ENCODE data around the gene MTRF1.

Gene MTRF1

GRCh38 chr13:41211062-41211461 is 52.3 kb downstream of the MTRF1 start:
- H3K4me2 ChIP-seq (ENCODE audit: insufficient read depth, low read length): no peak overlapping the region
- 0 out of 2 replicates have a peak, but pooled peaks cover 6% of the 10 kb centered on the region for H3K36me3 ChIP-seq (ENCODE audit: insufficient read depth, low read length)
- no peak overlapping the region for H3K9ac ChIP-seq (ENCODE audit: low read depth, low read length)
- peaks cover 9% of the 10 kb centered on the region for H3K9me3 ChIP-seq (ENCODE audit: insufficient read depth, low read length, severe bottlenecking)
- DNase-seq (no peak), ATAC-seq (ENCODE audit: insufficient read depth, low read depth) (no peak)
- TF ChIP-seq, protein P1, sequence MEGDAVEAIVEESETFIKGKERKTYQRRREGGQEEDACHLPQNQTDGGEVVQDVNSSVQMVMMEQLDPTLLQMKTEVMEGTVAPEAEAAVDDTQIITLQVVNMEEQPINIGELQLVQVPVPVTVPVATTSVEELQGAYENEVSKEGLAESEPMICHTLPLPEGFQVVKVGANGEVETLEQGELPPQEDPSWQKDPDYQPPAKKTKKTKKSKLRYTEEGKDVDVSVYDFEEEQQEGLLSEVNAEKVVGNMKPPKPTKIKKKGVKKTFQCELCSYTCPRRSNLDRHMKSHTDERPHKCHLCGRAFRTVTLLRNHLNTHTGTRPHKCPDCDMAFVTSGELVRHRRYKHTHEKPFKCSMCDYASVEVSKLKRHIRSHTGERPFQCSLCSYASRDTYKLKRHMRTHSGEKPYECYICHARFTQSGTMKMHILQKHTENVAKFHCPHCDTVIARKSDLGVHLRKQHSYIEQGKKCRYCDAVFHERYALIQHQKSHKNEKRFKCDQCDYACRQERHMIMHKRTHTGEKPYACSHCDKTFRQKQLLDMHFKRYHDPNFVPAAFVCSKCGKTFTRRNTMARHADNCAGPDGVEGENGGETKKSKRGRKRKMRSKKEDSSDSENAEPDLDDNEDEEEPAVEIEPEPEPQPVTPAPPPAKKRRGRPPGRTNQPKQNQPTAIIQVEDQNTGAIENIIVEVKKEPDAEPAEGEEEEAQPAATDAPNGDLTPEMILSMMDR (IDR thresholded peaks at IDR 0.05; ENCODE audit: borderline replicate concordance, extremely low read depth, low read length, poor library complexity, severe bottlenecking): no peak
- TF ChIP-seq EZH2 (IDR thresholded peaks at IDR 0.05; ENCODE audit: borderline replicate concordance, low read depth, low read length, severe bottlenecking): no peak
- H4K20me1 ChIP-seq (ENCODE audit: insufficient read depth, low read length): no peaks in the 10 kb centered on the region
- no peaks in the 10 kb centered on the region for H3K4me1 ChIP-seq (ENCODE audit: insufficient read depth, low read length)
- H3K79me2 ChIP-seq (ENCODE audit: insufficient read depth, low read length): no peaks in the 10 kb centered on the region
- H2AFZ ChIP-seq (ENCODE audit: low read depth, low read length): no peak overlapping the region
- H3K27ac ChIP-seq (ENCODE audit: low read length): no peak overlapping the region
- H3K27me3 ChIP-seq (ENCODE audit: insufficient read depth, low read length, poor library complexity): no peaks in the 10 kb centered on the region
- H3K4me3 ChIP-seq (ENCODE audit: low read depth in 1 of 2, low read length in 2 of 2): no peak overlapping the region

GRCh38 chr13:41206467-41206866 is 56.9 kb downstream of the MTRF1 start:
- H3K4me3 ChIP-seq (ENCODE audit: low read depth in 1 of 2, low read length in 2 of 2): no peak overlapping the region
- no peak overlapping the region for H3K27ac ChIP-seq (ENCODE audit: low read length)
- no peaks in the 10 kb centered on the region for H3K36me3 ChIP-seq (ENCODE audit: insufficient read depth, low read length)
- no peaks in the 10 kb centered on the region for H3K4me1 ChIP-seq (ENCODE audit: insufficient read depth, low read length)
- H3K9ac ChIP-seq (ENCODE audit: low read depth, low read length): no peak overlapping the region
- ATAC-seq (ENCODE audit: insufficient read depth, low read depth): no peak
- TF ChIP-seq, protein P1 (IDR thresholded peaks at IDR 0.05; ENCODE audit: borderline replicate concordance, extremely low read depth, low read length, poor library complexity, severe bottlenecking): no peak
- no peak for TF ChIP-seq EZH2 (IDR thresholded peaks at IDR 0.05; ENCODE audit: borderline replicate concordance, low read depth, low read length, severe bottlenecking)
- no peak overlapping the region for H2AFZ ChIP-seq (ENCODE audit: low read depth, low read length)
- H4K20me1 ChIP-seq (ENCODE audit: insufficient read depth, low read length): no peaks in the 10 kb centered on the region
- DNase-seq: no peak
- no peak overlapping the region for H3K4me2 ChIP-seq (ENCODE audit: insufficient read depth, low read length)
- no peaks in the 10 kb centered on the region for H3K79me2 ChIP-seq (ENCODE audit: insufficient read depth, low read length)
- no peaks in the 10 kb centered on the region for H3K27me3 ChIP-seq (ENCODE audit: insufficient read depth, low read length, poor library complexity)
- H3K9me3 ChIP-seq (ENCODE audit: insufficient read depth, low read length, severe bottlenecking): peaks cover 6% of the 10 kb centered on the region

DNA sequence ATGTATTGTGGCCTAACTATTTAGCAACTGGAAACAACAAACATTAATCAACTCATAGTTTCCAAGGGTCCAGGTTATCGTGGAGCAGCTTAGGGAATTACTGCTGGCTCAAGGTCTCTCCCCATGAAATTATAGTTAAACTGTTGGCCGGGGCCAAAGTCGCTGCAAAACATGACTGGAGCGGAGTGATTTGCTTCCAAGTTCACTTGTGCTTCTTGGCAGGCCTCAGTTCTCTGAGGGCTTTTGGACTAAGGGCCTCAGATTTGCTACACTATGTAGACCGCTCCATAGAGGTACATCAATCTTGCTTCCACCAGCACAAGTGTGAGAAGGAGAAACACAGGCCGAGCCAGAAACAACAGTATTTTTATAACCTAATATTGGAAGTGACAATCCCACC is 59.6 kb downstream of the MTRF1 start:
- no peaks in the 10 kb centered on the region for H3K9me3 ChIP-seq (ENCODE audit: insufficient read depth, low read length, severe bottlenecking)
- H3K27ac ChIP-seq (ENCODE audit: low read length): no peak overlapping the region
- no peak for DNase-seq
- no peak overlapping the region for H3K4me3 ChIP-seq (ENCODE audit: low read depth in 1 of 2, low read length in 2 of 2)
- H3K4me2 ChIP-seq (ENCODE audit: insufficient read depth, low read length): no peak overlapping the region
- TF ChIP-seq EZH2 (IDR thresholded peaks at IDR 0.05; ENCODE audit: borderline replicate concordance, low read depth, low read length, severe bottlenecking): no peak
- TF ChIP-seq, protein P1 (IDR thresholded peaks at IDR 0.05; ENCODE audit: borderline replicate concordance, extremely low read depth, low read length, poor library complexity, severe bottlenecking): no peak
- no peak overlapping the region for H3K9ac ChIP-seq (ENCODE audit: low read depth, low read length)
- no peaks in the 10 kb centered on the region for H3K36me3 ChIP-seq (ENCODE audit: insufficient read depth, low read length)
- no peak for ATAC-seq (ENCODE audit: insufficient read depth, low read depth)
- no peak overlapping the region for H2AFZ ChIP-seq (ENCODE audit: low read depth, low read length)
- no peaks in the 10 kb centered on the region for H3K4me1 ChIP-seq (ENCODE audit: insufficient read depth, low read length)
- no peaks in the 10 kb centered on the region for H3K27me3 ChIP-seq (ENCODE audit: insufficient read depth, low read length, poor library complexity)
- no peaks in the 10 kb centered on the region for H4K20me1 ChIP-seq (ENCODE audit: insufficient read depth, low read length)
- no peaks in the 10 kb centered on the region for H3K79me2 ChIP-seq (ENCODE audit: insufficient read depth, low read length)

GRCh38 chr13:41200126-41200525 is 63.2 kb downstream of the MTRF1 start:
- Histone ChIP-seq H3K9ac (ENCODE audit: low read depth, low read length) (no peak overlapping the region), H3K27ac (ENCODE audit: low read length) (no peak overlapping the region), H3K4me3 (ENCODE audit: low read depth in 1 of 2, low read length in 2 of 2) (no peak overlapping the region), H2AFZ (ENCODE audit: low read depth, low read length) (no peak overlapping the region), H3K4me2 (ENCODE audit: insufficient read depth, low read length) (no peak overlapping the region), H4K20me1 (ENCODE audit: insufficient read depth, low read length) (no peaks in the 10 kb centered on the region), H3K27me3 (ENCODE audit: insufficient read depth, low read length, poor library complexity) (no peaks in the 10 kb centered on the region), H3K36me3 (ENCODE audit: insufficient read depth, low read length) (no peaks in the 10 kb centered on the region), H3K4me1 (ENCODE audit: insufficient read depth, low read length) (peaks cover 3% of the 10 kb centered on the region; the same call in 1 of the 2 replicates), H3K9me3 (ENCODE audit: insufficient read depth, low read length, severe bottlenecking) (no peaks in the 10 kb centered on the region), H3K79me2 (ENCODE audit: insufficient read depth, low read length) (no peaks in the 10 kb centered on the region)
- DNase-seq (no peak), ATAC-seq (ENCODE audit: insufficient read depth, low read depth) (no peak)
- TF ChIP-seq, protein P1 (IDR thresholded peaks at IDR 0.05; ENCODE audit: borderline replicate concordance, extremely low read depth, low read length, poor library complexity, severe bottlenecking): no peak
- TF ChIP-seq EZH2 (IDR thresholded peaks at IDR 0.05; ENCODE audit: borderline replicate concordance, low read depth, low read length, severe bottlenecking): no peak
